NCI-H2196 treated with DMSO at 0.1 percent for 48 hours (cell line): ENCODE results near the gene AK4.

Experiments
- DNase-seq: peaks from one replicate; lab custom pipeline; 2025; ENCODE audit not compliant: unreplicated experiment; lab: John Stamatoyannopoulos, UW

AK4 gene

DNA sequence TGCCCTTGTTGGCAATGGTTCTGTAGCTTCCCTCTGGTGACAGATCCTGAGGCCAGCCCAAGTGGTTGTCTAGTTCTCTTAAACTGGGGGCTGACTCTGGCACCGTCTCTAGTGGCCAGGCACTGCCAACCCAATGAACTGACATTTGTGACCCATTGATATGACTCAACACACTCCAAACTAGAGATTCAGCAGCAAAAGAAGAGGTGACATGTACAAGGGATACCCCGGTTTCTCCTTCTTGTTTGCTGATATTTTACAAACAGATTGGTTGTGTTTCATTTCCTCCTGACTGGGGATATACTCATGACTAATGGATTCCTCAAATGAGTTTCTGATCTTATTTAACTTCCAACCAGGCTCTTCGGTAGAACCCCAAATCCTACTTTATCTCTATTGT is 95.5 kb downstream of the AK4 start:
- no peak for DNase-seq

DNA sequence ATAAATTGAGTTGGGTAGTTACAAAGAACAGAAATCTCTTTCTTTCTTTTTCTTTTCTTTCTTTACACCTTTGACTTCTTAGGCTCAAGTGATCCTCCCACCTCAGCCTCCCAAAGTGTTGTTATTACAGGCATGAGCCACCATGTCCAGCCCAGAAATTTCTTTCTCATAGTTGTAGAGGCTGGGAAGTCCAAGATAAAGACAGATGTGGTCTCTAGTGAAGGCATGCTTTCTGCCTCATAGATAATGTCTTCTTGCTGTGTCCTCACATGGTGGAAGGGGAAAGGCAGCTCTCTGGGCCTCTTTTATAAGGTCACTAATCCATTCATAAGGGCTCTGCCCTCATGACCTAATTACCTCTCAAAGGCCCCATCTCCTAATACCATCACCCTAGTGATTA is 97.3 kb downstream of the AK4 start:
- DNase-seq = no peak

DNA sequence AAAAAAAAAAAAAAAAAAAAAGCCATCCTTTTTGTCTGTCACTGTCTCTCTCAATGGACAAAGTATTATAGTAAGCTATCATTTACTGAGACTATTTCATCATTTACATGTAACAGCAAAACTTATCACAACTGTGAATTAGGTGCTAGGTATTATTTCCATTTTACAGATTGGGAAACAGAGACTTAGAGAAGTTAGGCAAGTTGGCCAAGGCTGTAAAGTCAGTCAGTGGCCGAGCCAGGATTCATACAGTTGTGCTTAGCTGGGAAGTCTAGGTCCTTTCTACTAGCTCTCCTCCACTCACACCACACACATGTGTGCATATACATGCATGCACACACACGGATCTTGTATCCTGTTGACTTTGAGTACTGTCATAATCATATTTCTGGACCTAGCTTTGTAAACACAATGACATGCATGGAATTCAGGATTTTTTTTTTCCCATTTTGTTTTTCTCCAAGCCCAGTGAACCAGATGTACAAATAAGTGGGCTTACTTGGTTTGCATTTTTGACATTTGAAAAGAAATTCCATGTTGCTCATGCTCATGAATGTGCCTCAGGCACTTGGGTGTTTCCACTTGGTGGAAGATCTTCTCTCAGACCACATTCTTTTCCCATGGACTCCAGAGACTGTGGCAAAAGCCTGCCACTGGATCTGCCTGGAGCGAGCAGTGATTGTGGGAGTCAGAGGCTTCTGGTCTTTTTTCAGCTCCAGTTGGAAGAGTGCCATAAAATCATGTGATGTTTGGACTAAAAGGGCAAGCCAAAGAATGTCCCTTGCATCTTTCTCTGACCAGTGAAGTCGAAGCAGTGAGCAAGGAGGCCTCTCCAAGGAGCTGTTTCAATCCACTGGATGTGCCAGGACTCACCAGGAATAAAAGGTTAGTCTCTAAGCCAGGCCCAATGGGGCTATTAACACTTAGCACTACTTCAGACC is 99.7 kb downstream of the AK4 start:
- no peak for DNase-seq

DNA sequence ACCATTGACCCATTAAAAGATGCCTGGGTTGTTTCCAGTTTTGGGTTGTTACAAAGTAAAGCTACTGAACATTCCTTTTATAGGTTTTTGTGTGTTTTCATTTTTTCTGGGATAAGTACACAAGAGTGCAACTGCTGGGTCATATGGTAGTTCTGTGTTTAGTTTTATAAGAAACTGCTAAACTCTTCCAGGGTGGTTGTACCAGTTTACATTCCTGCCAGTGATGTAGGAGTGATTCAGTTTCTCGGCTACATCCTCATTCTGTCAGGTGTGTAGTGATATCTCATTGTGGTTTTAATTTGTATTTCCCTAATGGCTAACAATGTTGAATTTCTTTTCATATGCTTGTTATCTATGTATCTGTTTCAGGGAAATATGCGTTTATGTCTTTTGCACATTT is 102.8 kb downstream of the AK4 start:
- no peak for DNase-seq

DNA sequence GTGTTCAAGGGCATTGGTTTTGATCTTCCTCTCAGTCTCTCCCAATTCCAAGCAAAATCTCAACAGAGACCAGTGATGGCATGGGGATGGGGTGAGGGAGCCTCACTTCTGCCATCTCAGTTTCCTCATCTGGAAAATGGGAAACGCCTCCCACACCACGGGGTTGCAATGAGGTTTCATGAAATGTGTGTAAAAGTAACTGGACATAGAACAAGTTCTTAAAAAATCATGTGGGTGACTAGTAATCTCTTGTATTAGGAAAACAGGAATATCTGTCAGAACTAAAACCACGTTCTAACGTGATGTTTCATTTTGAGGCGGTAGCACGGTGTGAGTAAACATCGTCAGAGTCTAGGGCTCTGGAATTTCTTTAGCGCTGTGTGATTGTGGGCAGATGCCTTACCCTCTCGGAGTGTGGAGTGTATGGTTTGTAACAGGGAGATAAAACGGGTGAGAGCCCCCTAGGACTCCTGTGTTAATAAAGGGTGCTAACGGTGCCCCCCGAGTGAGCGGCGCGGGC is 105.9 kb downstream of the AK4 start:
- no peak for DNase-seq

DNA sequence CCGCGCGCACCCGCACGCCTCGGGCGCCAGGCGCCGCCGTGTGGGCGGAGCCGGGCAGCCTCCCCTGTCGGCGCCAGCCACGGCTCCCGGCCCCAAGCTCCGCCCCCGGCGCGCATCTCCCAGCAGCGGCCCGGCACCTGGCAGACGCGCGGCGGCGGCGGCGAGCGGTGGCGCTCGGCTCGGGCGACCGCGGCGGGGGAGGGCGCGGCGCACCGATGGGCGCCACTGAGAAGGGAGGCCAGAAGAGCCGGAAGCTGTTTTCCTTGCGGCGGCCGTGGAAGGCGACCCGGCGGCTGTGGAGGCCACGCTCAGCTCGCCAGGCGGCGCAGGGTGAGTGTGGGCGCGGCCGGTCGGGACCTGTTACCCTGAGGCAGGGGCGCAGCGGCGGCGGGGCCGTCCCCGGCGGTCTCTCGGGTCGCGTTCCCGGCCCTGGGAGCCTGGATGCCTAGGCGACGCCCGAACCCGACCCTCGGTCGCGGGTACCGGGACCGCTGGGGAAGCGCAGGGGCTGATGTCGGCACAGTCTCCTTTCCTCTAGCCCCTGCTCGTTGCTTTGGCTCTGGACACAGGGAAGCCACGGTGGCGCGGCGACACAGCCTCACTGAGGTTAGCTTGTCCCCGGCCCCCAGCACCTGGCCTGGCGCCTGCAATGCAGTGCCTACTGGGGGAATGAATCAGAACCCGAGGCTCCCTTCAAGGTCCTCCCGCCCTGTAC is 106.5 kb downstream of the AK4 start:
- DNase-seq = peak; percentile 57

DNA sequence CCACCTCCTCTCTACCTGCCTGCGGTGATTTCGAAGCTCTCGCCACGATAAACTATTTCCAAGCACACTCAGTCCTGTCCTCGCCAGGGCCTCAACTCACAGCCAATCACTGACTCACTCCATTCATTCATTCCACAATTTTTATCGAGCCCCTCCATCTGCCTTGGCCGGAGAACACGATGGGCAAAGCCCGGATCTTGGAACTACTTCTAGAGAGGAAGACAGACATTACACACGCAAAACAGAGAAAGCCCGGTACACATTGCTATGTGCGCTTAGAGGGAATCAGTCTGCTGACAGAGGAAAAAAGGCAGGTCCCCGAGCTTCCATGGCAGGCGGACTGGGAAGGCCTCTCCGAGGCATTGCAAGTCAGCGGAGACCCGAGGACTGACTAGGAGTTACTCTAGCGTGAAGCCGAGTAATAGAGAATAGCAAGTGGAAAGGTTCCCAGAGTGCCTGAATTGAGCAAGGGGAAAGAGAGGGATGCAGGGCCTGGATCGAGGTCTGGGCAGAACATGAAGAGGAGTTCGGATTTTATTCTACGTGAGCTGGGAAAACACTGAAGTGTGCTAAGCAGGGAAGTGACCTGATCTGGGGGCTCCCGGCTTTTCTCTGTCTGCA is 107.1 kb downstream of the AK4 start:
- DNase-seq = no peak

DNA sequence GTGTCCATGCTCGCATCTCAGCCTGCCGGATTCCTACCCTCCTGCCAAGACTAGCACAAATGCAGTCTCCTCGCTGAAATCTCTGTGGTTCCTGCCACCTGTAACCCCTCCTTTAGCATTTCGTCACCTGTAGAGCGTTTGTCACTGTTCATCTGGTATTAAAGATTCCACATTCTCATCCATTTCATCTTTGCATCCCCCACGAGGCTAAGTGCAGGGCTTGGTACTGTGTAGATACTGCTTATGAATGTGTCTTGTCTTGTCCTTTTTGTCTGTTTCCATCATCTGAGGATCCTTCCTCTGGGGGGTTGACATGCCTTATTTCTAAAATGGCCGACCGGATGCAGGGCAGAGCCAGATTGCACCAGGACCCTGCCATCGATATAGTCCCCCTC is 107.7 kb downstream of the AK4 start:
- DNase-seq = no peak

DNA sequence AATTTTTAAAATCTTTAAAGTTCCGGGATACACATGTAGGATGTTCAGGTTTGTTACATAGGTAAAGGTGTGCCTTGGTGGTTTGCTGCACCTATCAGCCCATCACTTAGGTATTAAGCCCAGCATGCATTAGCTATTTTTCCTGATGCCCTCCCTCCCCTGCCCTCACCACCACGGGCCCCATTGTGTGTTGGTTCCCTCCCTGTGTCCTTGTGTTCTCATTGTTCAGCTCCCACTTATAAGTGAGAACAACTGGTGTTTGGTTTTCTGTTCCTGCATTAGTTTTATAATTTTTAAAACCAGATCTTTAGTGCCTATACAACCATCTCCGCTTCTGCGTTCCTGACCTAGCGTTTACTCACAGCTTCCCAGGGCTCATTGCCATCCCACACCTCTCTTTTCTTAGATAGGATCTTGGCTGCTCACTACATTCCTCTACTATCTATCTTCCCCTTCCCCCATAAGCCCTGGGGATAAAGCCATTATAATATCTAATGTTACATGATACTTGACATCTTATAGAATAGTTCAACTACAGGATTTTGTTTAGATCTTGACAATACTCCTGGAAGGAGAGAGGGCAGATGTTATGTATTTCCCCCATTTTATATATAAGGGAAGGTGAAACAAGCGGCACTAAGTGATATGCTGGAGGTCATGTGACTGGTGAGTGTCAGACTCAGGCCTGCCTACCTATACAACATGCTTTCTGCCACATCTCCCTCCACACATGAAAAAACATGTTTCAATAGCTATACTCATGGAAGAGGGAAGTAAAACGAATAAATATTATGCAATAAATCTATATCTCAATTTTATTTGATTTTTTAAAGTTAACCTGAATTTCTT is 109.1 kb downstream of the AK4 start:
- no peak for DNase-seq

DNA sequence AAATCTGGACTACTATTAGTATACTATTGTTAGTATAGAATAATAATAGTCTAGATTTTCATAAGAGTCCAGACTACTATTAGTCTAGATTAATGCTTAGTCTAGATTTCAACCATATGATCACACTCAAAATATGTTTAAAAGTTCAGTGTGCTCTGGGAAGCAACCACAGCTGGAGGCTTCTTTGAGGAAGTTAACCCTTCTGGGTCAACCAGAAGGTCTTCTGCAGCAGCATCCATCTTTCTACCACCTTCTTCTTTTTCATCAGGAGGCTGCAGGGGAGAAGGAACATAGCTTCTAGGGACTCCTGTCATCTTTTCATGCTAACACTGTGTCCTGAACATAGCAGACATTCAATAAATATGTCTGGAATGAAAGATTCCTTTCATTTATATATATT is 110.1 kb downstream of the AK4 start:
- no peak for DNase-seq

DNA sequence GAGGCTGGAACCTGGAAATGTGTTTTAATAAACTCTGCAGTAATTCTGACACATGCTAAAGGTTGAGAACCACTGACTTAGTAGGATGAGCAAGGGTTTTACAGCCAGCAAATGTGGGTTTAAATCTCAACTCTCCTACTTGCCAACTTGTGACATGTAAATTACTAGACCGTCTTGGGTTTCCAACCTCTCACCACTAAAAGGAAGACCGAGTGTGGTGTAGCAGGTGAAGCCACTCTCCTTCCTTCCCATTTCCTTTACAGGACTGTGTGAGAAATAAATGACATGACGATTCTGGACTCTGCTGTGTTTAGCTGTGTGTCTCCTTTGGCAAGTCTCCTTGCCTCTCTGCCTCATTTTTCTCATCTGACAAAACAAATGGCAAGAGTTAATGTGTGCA is 111.8 kb downstream of the AK4 start:
- no peak for DNase-seq

DNA sequence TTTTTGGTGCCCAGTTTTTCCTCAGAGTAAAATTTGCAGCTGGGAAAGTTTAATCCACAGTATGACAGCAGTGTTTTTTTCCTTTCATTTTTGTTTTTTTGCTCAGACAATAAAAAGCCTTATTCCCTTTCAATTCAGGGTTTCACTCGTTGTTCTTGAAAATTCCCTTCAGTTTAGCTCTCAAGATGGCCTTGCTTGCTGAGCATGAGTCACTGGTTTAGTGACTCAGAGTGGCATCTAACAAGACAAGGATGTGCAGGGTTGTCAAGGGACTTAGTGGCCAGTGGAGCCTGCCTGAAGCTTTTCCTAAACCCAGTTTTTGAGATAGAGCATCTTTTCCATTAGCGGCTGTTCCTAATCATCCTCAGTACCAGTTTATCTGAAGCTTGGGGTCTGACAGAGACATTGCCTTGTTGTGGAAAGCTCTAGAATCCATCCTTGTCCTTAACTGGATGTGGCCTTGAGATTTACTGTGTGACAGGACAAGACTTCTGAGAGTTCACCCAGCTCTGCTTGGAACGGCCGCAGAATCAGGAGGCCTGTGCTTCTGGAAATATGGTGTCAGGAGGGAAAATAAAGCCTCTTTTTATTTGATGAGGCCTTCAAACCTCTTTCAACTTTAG is 113.0 kb downstream of the AK4 start:
- DNase-seq = no peak

DNA sequence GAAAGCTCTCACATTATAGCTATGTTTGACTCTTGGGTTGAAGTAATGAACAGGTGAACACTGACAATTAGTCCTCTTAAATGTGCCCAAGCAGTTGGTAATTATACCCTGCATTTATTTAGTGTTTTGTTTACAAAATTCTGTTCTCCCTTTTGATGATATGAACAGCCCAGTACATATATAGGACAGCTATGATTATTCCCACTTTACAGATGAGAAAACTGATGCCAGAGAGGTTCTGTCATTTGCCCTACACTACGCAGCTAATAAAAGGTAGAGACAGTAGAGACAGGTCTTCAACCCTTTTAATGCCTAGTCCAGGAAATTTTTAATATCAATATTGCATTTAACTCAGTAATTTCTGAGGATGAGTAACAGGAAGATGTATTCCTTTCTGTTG is 115.3 kb downstream of the AK4 start:
- DNase-seq = no peak

DNA sequence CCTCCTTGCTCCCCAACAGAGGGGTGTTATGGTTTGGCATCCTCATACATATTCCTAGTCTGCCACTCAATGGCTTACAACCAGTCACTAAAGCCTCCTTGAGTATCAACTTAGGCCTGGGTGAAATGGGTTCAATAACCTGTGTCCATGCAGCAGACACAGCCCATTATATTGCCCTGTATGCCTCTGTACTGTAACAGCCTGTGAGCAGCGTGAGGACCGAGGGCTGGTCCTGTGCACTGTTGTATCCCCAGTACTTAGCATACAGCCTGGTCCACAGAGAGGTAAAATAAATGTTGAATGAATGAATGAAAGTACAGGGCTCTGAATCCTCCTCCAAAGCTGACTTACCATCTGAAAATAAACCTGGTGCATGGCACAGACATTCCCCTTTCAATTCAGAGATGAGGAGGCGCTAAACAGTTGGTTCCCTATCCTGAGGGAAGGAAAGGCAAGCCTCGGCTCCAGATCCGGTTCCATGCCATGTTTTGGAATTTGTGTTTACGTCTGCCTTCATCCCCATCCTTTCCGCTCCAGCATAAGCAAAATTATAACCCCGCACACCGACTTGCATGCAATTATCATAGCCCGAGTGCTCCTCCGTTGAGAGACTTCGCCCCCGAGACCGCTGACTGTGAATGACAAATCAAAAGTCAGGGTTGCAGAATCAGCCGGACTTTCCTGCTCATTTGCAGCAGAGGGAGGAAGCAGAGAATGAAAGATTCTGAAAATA is 116.4 kb downstream of the AK4 start:
- DNase-seq = no peak

DNA sequence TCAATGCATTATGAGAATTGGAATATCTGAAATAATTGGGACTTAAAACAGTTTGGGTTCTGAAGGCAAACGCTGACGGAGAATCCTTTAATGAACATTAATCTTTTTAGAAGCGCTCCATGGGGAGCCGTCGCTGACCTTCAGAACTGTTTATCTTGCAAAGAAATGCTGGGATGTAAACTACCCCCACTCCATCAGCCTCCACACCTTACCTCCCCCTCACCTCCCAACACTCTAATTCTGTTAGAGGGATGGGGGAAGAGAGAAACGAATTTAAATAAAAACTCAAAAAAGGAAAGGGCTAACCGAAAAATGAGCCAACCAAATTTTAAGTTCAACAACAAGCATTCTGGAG is 117.3 kb downstream of the AK4 start:
- DNase-seq = no peak

DNA sequence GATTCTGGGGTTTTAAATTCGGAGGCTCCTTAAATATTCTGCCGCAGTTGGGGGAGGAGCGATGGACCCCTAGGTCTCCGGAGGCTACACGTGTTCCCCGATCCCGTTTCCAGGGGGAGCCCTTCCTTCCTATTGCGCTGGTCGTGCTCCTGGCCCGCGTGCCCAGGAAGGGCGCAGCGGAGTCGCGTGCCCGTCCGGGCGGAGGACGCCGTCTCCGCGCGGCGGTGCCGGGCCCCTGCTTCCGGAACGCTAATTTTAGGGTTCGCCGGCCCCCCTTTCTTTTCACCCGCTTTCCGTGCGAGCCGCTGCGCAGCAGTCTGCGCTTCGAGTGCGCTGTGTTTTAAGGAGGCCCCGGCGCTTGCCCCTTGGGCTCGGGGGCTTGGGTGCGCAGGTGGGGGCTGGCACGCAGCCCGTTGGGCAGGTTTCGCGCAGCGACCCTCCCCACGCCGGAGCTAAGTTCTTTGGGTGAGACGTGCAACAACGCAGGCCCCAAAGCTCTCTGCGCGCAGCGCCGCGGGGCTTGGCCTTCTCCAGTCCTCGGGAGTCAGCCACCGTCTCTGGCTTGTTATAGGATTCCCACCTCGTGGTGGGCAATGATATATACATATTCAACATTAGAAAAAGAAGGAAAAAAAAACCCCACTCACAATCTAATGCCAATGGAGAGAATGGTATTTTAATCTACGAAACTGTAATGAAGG is 117.8 kb downstream of the AK4 start:
- no peak for DNase-seq

DNA sequence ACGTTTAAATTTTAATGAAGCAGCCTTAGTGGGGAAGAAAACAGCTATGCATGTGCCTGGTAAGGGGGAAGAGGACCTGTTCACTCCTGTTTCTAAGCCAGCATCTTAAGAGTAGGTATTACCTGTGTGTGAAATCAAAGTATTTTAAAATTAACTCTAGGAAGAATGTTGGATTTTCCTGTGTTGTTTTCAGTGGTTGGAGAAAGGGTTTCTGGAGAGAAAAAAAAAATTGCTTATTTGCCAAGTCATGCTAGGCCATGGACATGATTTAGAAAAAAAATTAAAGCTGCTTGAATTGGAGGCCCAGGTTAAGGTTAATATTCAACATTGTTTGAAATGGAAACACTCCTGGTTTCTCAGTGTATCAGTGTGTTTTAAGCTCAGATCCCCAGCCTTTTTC is 118.5 kb downstream of the AK4 start:
- DNase-seq = no peak

DNA sequence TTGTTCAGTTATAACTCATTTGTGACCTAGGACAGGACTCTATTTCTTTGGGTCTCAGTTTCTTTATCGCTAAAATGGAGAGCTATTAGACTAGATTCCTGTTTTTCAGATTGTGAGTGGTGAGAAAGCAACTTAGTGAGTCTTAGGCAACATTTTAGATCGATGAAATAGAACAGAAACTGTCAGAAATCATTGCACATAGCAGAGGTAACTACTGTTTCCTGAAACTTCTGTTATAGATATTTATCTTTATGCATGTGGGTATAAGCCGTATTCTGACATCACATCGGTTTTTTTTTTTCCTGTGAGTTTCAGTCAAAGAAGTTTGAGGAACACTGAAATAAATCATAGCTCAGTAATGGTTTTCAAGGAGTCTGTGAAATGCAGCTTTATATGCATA is 119.3 kb downstream of the AK4 start:
- DNase-seq = no peak

DNA sequence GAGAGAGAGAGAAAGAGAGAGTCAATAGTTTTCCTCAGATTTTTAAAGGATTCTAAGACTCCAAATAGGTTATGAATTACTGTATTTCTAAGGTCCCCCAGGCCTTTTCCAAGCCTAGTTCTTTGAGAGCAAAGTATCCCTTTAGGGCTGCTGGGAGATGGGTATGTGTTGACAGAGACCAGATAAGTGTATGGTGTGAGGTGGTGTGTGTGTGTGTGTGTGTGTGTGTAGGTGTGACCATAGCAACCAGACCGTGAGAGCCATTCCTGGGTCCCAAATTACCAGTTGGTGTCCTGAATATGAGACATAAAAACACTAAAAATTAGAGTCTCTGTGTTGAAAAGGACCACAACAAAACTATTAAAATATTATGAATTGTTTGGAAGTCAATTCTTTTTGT is 119.7 kb downstream of the AK4 start:
- DNase-seq = no peak
